Endothelial cell of umbilical vein (primary cell): ENCODE results near the gene TBX2. TPM values are rescaled to one million over a fixed set of nuclear protein-coding genes. Genes with fewer than 3 reads are reported as not detected.

ENCODE experiments used
- BruUV-seq: library from RNA; stranded (reverse); fragments of 400-500 nt; replicated peaks from 2 replicates; lab custom pipeline; 2021; lab: Mats Ljungman, UMichigan
- CTCF ChIA-PET: fragments of 300-600, 350-600 bp; sonication (Branson Sonifier 250); formaldehyde crosslinking; loops from one replicate; lab custom pipeline; 2021; ENCODE audit warnings: antibody characterized with exemption, inconsistent platforms; lab: Charles Lee
- POLR2A ChIA-PET: fragments of 300-600, 350-600 bp; sonication (Branson Sonifier 250); formaldehyde crosslinking; loops from one replicate; lab custom pipeline; 2021; ENCODE audit warnings: antibody characterized with exemption, inconsistent platforms; lab: Charles Lee
- DNase-seq: peaks from one replicate; pipeline ENCODE4 v3.0.0-alpha.2; 2011; ENCODE audit warnings: low read depth, low spot score
- FAIRE-seq: peaks from 2 replicates; lab custom pipeline; 2011; peaks lifted over from hg19 to GRCh38; lab: Jason Lieb, UNC
- H2AFZ ChIP-seq: 2 replicates; pipeline ENCODE4 v1.6.0; 2012; ENCODE audit warnings: low read depth, low read length, control low read depth, inconsistent platforms
- H3K27ac ChIP-seq: 2 replicates; pipeline ENCODE4 v1.5.1; 2011; ENCODE audit warnings: low read depth, mild to moderate bottlenecking, control low read depth, low read length, moderate library complexity; ENCODE audit not compliant: insufficient read depth
- H3K27me3 ChIP-seq, 2 experiments: 2 replicates each; pipeline versions ENCODE4 v1.6.0 to v1.6.1; 2011; ENCODE audit warnings: low read length in 2 of 2, mixed read lengths in 1 of 2; ENCODE audit not compliant: control insufficient read depth in 2 of 2, insufficient read depth in 2 of 2
- H3K36me3 ChIP-seq, 2 experiments: 2 replicates in 1 of 2; 3 replicates in 1 of 2; pipeline ENCODE4 v1.5.1; 2011; ENCODE audit warnings: low read length in 2 of 2, mild to moderate bottlenecking in 1 of 2, moderate library complexity in 1 of 2; ENCODE audit not compliant: control insufficient read depth in 2 of 2, insufficient read depth in 2 of 2; ENCODE audit errors: extremely low read depth in 1 of 2
- H3K4me1 ChIP-seq: 3 replicates; pipeline ENCODE4 v1.5.1; 2011; ENCODE audit warnings: mild to moderate bottlenecking, low read length; ENCODE audit not compliant: control insufficient read depth, insufficient read depth; ENCODE audit errors: extremely low read depth
- H3K4me2 ChIP-seq: 2 replicates; pipeline ENCODE4 v1.6.1; 2011; ENCODE audit warnings: low read length, control low read depth, mixed read lengths; ENCODE audit not compliant: insufficient read depth
- H3K4me3 ChIP-seq, 3 experiments: fragments of 200-600 bp in 1 of 3; sonication (generic), shearing (Covaris generic) in 1 of 3; replicated peaks in 1 of 3; 2 replicates each; pipeline ENCODE4 v1.5.1; 2011 to 2016; ENCODE audit warnings: control low read depth in 3 of 3, low read length in 3 of 3, mild to moderate bottlenecking in 2 of 3, inconsistent platforms in 1 of 3, low read depth in 1 of 3, moderate library complexity in 1 of 3; ENCODE audit not compliant: insufficient read depth in 1 of 3
- H3K79me2 ChIP-seq: 2 replicates; pipeline ENCODE4 v1.6.0; 2012; ENCODE audit warnings: low read length, inconsistent platforms; ENCODE audit not compliant: control insufficient read depth, insufficient read depth
- H3K9ac ChIP-seq: replicated peaks from 2 replicates; pipeline ENCODE3; 2011; ENCODE audit warnings: low read length, control low read depth; ENCODE audit not compliant: insufficient read depth; ENCODE audit errors: extremely low read depth
- H3K9me1 ChIP-seq: replicated peaks from 3 replicates; pipeline ENCODE4 v1.6.0; 2011; ENCODE audit warnings: mild to moderate bottlenecking, low read length; ENCODE audit not compliant: control insufficient read depth, insufficient read depth; ENCODE audit errors: extremely low read depth
- H3K9me3 ChIP-seq: replicated peaks from 2 replicates; pipeline ENCODE4 v1.5.1; 2012; ENCODE audit warnings: low read length, inconsistent platforms; ENCODE audit not compliant: control insufficient read depth, insufficient read depth
- H4K20me1 ChIP-seq: replicated peaks from 2 replicates; pipeline ENCODE3; 2011; ENCODE audit warnings: mild to moderate bottlenecking, low read length; ENCODE audit not compliant: control insufficient read depth, insufficient read depth; ENCODE audit errors: extremely low read depth
- CTCF ChIP-seq, 2 donors: IDR thresholded peaks; 1 replicate in 1 of 2; 2 replicates in 1 of 2; pipeline ENCODE4 v1.5.1; 2011; ENCODE audit warnings: low read length in 2 of 2, mild to moderate bottlenecking in 2 of 2, moderate library complexity in 2 of 2, control low read depth in 1 of 2, inconsistent platforms in 1 of 2, low read depth in 1 of 2; ENCODE audit not compliant: insufficient read depth in 1 of 2; ENCODE audit errors: extremely low read depth in 1 of 2
- EZH2 ChIP-seq: IDR thresholded peaks from 2 replicates; pipeline ENCODE4 v1.6.1; 2012; ENCODE audit warnings: borderline replicate concordance, low read depth, mild to moderate bottlenecking, moderate library complexity, low read length, inconsistent platforms; ENCODE audit not compliant: severe bottlenecking
- FOS ChIP-seq: IDR thresholded peaks from 2 replicates; pipeline ENCODE4 v1.6.1; 2011; ENCODE audit warnings: mild to moderate bottlenecking, low read length, moderate library complexity, borderline replicate concordance; ENCODE audit not compliant: insufficient read depth
- GATA2 ChIP-seq: IDR thresholded peaks from 2 replicates; pipeline ENCODE4 v1.7.0; 2011; ENCODE audit warnings: low read depth, mild to moderate bottlenecking, moderate library complexity, mixed read lengths, low read length; ENCODE audit not compliant: insufficient read length, insufficient read depth
- JUN ChIP-seq: IDR thresholded peaks from 2 replicates; pipeline ENCODE4 v1.6.1; 2011; ENCODE audit warnings: borderline replicate concordance, low read depth; ENCODE audit not compliant: insufficient read length, insufficient read depth
- MAX ChIP-seq: IDR thresholded peaks from 2 replicates; pipeline ENCODE4 v1.6.1; 2011; ENCODE audit not compliant: insufficient read depth, insufficient read length
- MYC ChIP-seq: IDR thresholded peaks from one replicate; pipeline ENCODE4 v1.6.1; 2011; ENCODE audit warnings: mild to moderate bottlenecking, low read depth, low read length
- POLR2A ChIP-seq: IDR thresholded peaks from 2 replicates; pipeline ENCODE4 v1.6.1; 2012; ENCODE audit warnings: low read depth, mild to moderate bottlenecking, control low read depth, low read length
- POLR2AphosphoS5 ChIP-seq: IDR thresholded peaks from 2 replicates; pipeline ENCODE4 v1.6.1; 2012; ENCODE audit warnings: low read depth, mild to moderate bottlenecking, control low read depth, low read length, moderate library complexity; ENCODE audit not compliant: insufficient read depth
- dilution Hi-C: fragments of 300-500 bp; cut with MboI; formaldehyde crosslinking; loops from one replicate; pipeline ENCODE4 v1.15.0; 2019; ENCODE audit warnings: low sequenced_read_pairs; ENCODE audit not compliant: extremely low pct_ligation_motif_present
- intact Hi-C: fragments of 100-400 bp; cut with micrococcal nuclease; formaldehyde crosslinking; loops from one replicate; pipeline ENCODE4 v1.10.0; 2022
- polyA plus RNA-seq, 4 experiments: library from polyadenylated mRNA; depleted of rRNA in 3 of 4; stranded (reverse) in 3 of 4; unstranded in 1 of 4; fragments of >200 nt; gene quantifications; 2 replicates each; pipeline versions ENCODE4 v1.2.1 to v1.2.3, GENCODE V29; 2011 to 2012; ENCODE audit warnings: missing spikeins in 1 of 4
- total RNA-seq: library from RNA; stranded (reverse); gene quantifications from 2 replicates; pipeline ENCODE4 v1.2.3, GENCODE V29; 2021

Gene TBX2
- total and polyA plus RNA-seq, 2 donors (not counting 3 experiments of a cell fraction or from before 2014, with no cell fraction given): not detected

GRCh38 chr17:61405686-61406536 is 6.3 kb downstream of the TBX2 start:
- Histone ChIP-seq H3K27me3 (peaks cover 82 to 93% of the 10 kb centered on the region in 2 experiments), H2AFZ (no peak overlapping the region), H3K36me3 (no peaks in the 10 kb centered on the region), H3K9me3 (no peaks in the 10 kb centered on the region), H3K4me3 (no peak overlapping the region), H3K4me1 (peaks cover 6% of the 10 kb centered on the region), H3K79me2 (no peaks in the 10 kb centered on the region), H3K4me2 (no peak overlapping the region), H3K27ac (no peak overlapping the region), H3K9ac (no peak overlapping the region), H4K20me1 (no peaks in the 10 kb centered on the region), H3K9me1 (no peaks in the 10 kb centered on the region)
- BruUV-seq: no TSS peak
- intact Hi-C loops (no loop called here), dilution Hi-C loops (no loop called here)
- FAIRE-seq: no peak
- no peak for DNase-seq
- ChIA-PET POLR2A (no interaction called here), CTCF (interaction anchor here (0.8 to 1.5 kb wide), 5 partner anchors 12 to 685 kb away, joined by 3 to 4 read pairs (median 3); no protein-coding TSS in a partner anchor)
- TF ChIP-seq CTCF (IDR thresholded peaks at IDR 0.05; ENCODE audit: extremely low read depth in 1 of 2, insufficient read depth in 1 of 2, low read depth in 1 of 2, low read length in 2 of 2) (no peak), JUN (no peak), POLR2A (no peak), MYC (no peak), MAX (no peak), GATA2 (no peak), FOS (no peak), EZH2 (no peak), POLR2AphosphoS5 (no peak)
